ENCODE measurements around the gene UNC93A. TPM values are rescaled to one million over a fixed set of nuclear protein-coding genes. Genes with fewer than 3 reads are reported as not detected.
"Not testable (repeated sequence)": the region's sequence is repeated elsewhere in the genome, so short reads cannot be mapped to it uniquely, and the experiment has no call there.

UNC93A gene
- total and polyA plus RNA-seq, 2 donors (not counting 3 experiments of a cell fraction or from before 2014, with no cell fraction given), result not detected

- Histone ChIP-seq H2AFZ (ENCODE audit: low read depth, low read length) (no peak overlapping the region), H3K79me2 (ENCODE audit: control insufficient read depth, insufficient read depth, low read length) (no peaks in the 10 kb centered on the region), H3K27me3 (ENCODE audit: control insufficient read depth in 2 of 2, insufficient read depth in 2 of 2, low read length in 2 of 2) (no peaks in the 10 kb centered on the region), H3K9me3 (replicated peaks; ENCODE audit: control insufficient read depth, insufficient read depth, low read length) (no peaks in the 10 kb centered on the region), H3K4me1 (ENCODE audit: control insufficient read depth, extremely low read depth, insufficient read depth, low read length) (no peaks in the 10 kb centered on the region), H3K9ac (replicated peaks; ENCODE audit: extremely low read depth, insufficient read depth, low read length) (no peak overlapping the region), H4K20me1 (replicated peaks; ENCODE audit: control insufficient read depth, extremely low read depth, insufficient read depth, low read length) (no peaks in the 10 kb centered on the region), H3K9me1 (replicated peaks; ENCODE audit: control insufficient read depth, extremely low read depth, insufficient read depth, low read length) (no peaks in the 10 kb centered on the region), H3K36me3 (ENCODE audit: control insufficient read depth in 2 of 2, extremely low read depth in 1 of 2, insufficient read depth in 2 of 2, low read length in 2 of 2) (no peaks in the 10 kb centered on the region), H3K27ac (ENCODE audit: insufficient read depth, low read depth, low read length) (no peak overlapping the region), H3K4me3 (replicated peaks in 1 of 3; ENCODE audit: insufficient read depth in 1 of 3, low read depth in 1 of 3, low read length in 3 of 3) (no peak overlapping the region), H3K4me2 (ENCODE audit: insufficient read depth, low read length) (no peak overlapping the region)
- CTCF ChIA-PET, result no interaction called here
- FAIRE-seq (no peak), DNase-seq (ENCODE audit: low read depth, low spot score) (no peak)
- TF ChIP-seq FOS (IDR thresholded peaks at IDR 0.05; ENCODE audit: borderline replicate concordance, insufficient read depth, low read length) (no peak), CTCF (IDR thresholded peaks at IDR 0.05; ENCODE audit: extremely low read depth in 1 of 2, insufficient read depth in 1 of 2, low read depth in 1 of 2, low read length in 2 of 2) (no peak), POLR2A (IDR thresholded peaks at IDR 0.05; ENCODE audit: low read depth, low read length) (no peak), POLR2AphosphoS5 (IDR thresholded peaks at IDR 0.05; ENCODE audit: insufficient read depth, low read depth, low read length) (no peak), MAX (IDR thresholded peaks at IDR 0.05; ENCODE audit: insufficient read depth, insufficient read length) (no peak), GATA2 (IDR thresholded peaks at IDR 0.05; ENCODE audit: insufficient read depth, insufficient read length, low read depth, low read length) (no peak), JUN (IDR thresholded peaks at IDR 0.05; ENCODE audit: borderline replicate concordance, insufficient read depth, insufficient read length, low read depth) (no peak), MYC (IDR thresholded peaks at IDR 0.05; ENCODE audit: low read depth, low read length) (no peak), EZH2 (IDR thresholded peaks at IDR 0.05; ENCODE audit: borderline replicate concordance, low read depth, low read length, severe bottlenecking) (no peak)
- no TSS peak for BruUV-seq (replicated peaks)
- intact Hi-C loops (cut with micrococcal nuclease), result no loop called here
- POLR2A ChIA-PET, result no interaction called here
- dilution Hi-C loops (cut with MboI; ENCODE audit: extremely low pct_ligation_motif_present, low sequenced_read_pairs), result no loop called here
These were observed 24.1 kb upstream of the UNC93A start for GRCh38 chr6:167266830-167267555.

GRCh38 chr6:167267556-167267898, 23.6 kb upstream of the UNC93A start:
- H2AFZ ChIP-seq (ENCODE audit: low read depth, low read length); FAIRE-seq; POLR2A ChIA-PET; H3K79me2 ChIP-seq (ENCODE audit: control insufficient read depth, insufficient read depth, low read length); H3K36me3 ChIP-seq (ENCODE audit: control insufficient read depth in 2 of 2, extremely low read depth in 1 of 2, insufficient read depth in 2 of 2, low read length in 2 of 2); H3K27ac ChIP-seq (ENCODE audit: insufficient read depth, low read depth, low read length); DNase-seq (ENCODE audit: low read depth, low spot score); H3K4me2 ChIP-seq (ENCODE audit: insufficient read depth, low read length); intact Hi-C loops (cut with micrococcal nuclease); H3K9me1 ChIP-seq (replicated peaks; ENCODE audit: control insufficient read depth, extremely low read depth, insufficient read depth, low read length); dilution Hi-C loops (cut with MboI; ENCODE audit: extremely low pct_ligation_motif_present, low sequenced_read_pairs); H3K4me3 ChIP-seq (replicated peaks in 1 of 3; ENCODE audit: insufficient read depth in 1 of 3, low read depth in 1 of 3, low read length in 3 of 3); BruUV-seq (replicated peaks); H3K27me3 ChIP-seq (ENCODE audit: control insufficient read depth in 2 of 2, insufficient read depth in 2 of 2, low read length in 2 of 2); CTCF ChIA-PET; H3K4me1 ChIP-seq (ENCODE audit: control insufficient read depth, extremely low read depth, insufficient read depth, low read length); H4K20me1 ChIP-seq (replicated peaks; ENCODE audit: control insufficient read depth, extremely low read depth, insufficient read depth, low read length); H3K9ac ChIP-seq (replicated peaks; ENCODE audit: extremely low read depth, insufficient read depth, low read length); H3K9me3 ChIP-seq (replicated peaks; ENCODE audit: control insufficient read depth, insufficient read depth, low read length): not testable (repeated sequence)
